ENCODE results near the gene ZNF428. TPM values are rescaled to one million over a fixed set of nuclear protein-coding genes. Genes with fewer than 3 reads are reported as not detected.
A peak's percentile ranks its signal among the peaks of the same experiment; 100 is the strongest.

Gene ZNF428
- total and polyA plus RNA-seq, 4 donors = 27.9 to 95.3 (median 46.2) TPM

DNA sequence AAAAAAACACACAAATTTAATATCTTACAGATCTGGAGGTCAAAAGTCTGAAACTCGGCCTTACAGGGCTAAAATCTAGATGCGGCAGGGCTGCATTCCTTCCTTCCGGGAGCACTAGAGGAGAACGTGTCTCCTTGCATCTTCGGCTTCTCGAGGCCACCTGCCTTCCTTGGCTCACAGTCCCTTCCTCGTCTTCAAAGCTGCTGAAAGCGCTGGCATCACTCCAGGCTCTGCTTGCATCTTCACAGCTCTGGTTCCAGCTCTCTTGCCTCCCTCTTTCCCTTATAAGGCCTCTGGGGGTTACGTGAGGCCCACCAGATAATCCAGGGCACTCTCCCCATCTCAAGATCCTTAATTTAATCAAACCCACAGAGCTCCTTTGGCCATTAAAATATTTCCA lies 54.6 kb downstream of the ZNF428 start:
- TF ChIP-seq, protein P1, sequence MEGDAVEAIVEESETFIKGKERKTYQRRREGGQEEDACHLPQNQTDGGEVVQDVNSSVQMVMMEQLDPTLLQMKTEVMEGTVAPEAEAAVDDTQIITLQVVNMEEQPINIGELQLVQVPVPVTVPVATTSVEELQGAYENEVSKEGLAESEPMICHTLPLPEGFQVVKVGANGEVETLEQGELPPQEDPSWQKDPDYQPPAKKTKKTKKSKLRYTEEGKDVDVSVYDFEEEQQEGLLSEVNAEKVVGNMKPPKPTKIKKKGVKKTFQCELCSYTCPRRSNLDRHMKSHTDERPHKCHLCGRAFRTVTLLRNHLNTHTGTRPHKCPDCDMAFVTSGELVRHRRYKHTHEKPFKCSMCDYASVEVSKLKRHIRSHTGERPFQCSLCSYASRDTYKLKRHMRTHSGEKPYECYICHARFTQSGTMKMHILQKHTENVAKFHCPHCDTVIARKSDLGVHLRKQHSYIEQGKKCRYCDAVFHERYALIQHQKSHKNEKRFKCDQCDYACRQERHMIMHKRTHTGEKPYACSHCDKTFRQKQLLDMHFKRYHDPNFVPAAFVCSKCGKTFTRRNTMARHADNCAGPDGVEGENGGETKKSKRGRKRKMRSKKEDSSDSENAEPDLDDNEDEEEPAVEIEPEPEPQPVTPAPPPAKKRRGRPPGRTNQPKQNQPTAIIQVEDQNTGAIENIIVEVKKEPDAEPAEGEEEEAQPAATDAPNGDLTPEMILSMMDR (IDR thresholded peaks at IDR 0.05; ENCODE audit: control extremely low read depth, extremely low read depth) = no peak
- Histone ChIP-seq H3K4me3 (no peak overlapping the region), H3K9ac (ENCODE audit: insufficient read depth in 1 of 2, low read length in 2 of 2) (no peak overlapping the region), H3K36me3 (ENCODE audit: control insufficient read depth in 4 of 4, insufficient read depth in 4 of 4, low read length in 4 of 4) (peaks cover 0 to 20% (median 10%) of the 10 kb centered on the region in 4 donors), H3K27ac (ENCODE audit: low read depth in 1 of 2, low read length in 1 of 2) (no peak overlapping the region), H3K4me1 (ENCODE audit: control insufficient read depth in 5 of 5, insufficient read depth in 5 of 5, low read length in 5 of 5) (peaks cover 0 to 13% (median 0%) of the 10 kb centered on the region in 5 donors), H3K27me3 (ENCODE audit: control insufficient read depth in 3 of 3, insufficient read depth in 3 of 3, low read length in 2 of 3) (no peaks in the 10 kb centered on the region), H3K9me3 (ENCODE audit: control insufficient read depth in 4 of 4, insufficient read depth in 3 of 4, low read length in 3 of 4) (no peaks in the 10 kb centered on the region)
- no peak for DNase-seq
- 54 to 73% methylated on average over 9 of the region's 9 CpGs for WGBS, 2 donors
- no peak for ATAC-seq (ENCODE audit: insufficient read depth, low FRiP score)

DNA sequence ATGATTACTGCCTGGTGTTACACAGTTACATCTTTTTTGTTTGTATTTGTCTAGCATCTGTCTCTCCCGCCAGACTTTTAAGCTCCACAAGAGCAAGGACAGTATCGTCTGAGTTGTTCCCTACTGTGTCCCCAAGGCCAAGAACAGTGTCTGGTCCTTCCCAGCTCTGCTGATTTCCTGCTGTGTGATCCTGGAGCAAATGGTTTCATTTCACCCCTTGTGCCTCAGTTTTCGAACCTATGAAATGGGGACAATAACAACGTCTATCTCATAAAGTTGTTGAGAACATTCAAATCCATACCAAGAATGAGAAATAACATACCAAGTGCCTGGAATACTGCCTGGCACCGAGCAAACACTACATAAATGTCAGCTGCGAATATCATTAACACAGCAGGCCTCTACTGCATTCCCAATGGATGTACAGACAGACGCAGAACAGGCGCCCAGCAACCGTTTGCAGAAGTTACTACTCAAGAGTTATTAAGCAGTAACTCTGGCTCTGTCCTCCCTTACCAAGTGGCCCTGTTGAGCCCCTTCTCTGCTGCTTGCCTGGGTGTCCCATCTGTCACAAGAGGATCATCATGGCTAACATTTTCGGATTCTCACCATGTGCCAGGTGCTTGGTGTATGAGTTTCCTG lies 55.5 kb downstream of the ZNF428 start:
- no peaks in the 10 kb centered on the region for H3K9me3 ChIP-seq (ENCODE audit: control insufficient read depth in 4 of 4, insufficient read depth in 3 of 4, low read length in 3 of 4)
- H3K27ac ChIP-seq (ENCODE audit: low read depth in 1 of 2, low read length in 1 of 2) = peak overlapping the region in 1 of 2 donors; percentile 60
- H3K27me3 ChIP-seq (ENCODE audit: control insufficient read depth in 3 of 3, insufficient read depth in 3 of 3, low read length in 2 of 3) = no peaks in the 10 kb centered on the region
- no peak overlapping the region for H3K9ac ChIP-seq (ENCODE audit: insufficient read depth in 1 of 2, low read length in 2 of 2)
- H3K4me3 ChIP-seq = no peak overlapping the region
- 87 to 93% methylated on average over 10 of the region's 10 CpGs for WGBS, 2 donors
- DNase-seq (no peak), ATAC-seq (ENCODE audit: insufficient read depth, low FRiP score) (no peak)
- peaks cover 0 to 20% (median 10%) of the 10 kb centered on the region in 4 donors for H3K36me3 ChIP-seq (ENCODE audit: control insufficient read depth in 4 of 4, insufficient read depth in 4 of 4, low read length in 4 of 4)
- TF ChIP-seq, protein P1 (IDR thresholded peaks at IDR 0.05; ENCODE audit: control extremely low read depth, extremely low read depth) = no peak
- peaks cover 0 to 13% (median 0%) of the 10 kb centered on the region in 5 donors for H3K4me1 ChIP-seq (ENCODE audit: control insufficient read depth in 5 of 5, insufficient read depth in 5 of 5, low read length in 5 of 5)

DNA sequence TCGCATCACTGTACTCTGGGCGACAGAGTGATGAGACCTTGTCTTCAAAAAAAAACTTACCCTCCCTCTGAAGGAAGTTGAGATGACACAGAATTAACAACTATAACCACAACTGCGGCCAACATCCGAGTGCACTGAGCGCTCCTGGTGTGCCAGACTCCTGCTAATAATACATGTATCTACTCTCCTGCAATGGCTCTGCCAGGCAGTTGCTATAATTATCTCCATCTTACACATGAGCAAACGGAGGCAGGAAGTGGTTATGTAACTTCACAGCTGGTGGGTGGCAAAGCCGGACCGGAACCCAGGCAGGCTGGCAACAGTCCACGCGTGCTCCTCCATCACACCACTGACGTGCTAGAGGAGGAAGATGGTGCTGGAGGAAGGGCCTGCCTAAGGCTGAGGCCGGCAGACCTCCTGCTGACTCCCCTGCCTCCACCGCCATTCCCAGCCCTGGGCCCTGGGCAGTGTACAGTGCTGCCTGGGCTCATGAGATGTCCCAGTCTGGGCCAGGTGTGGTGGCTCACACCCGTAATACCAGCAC lies 56.7 kb downstream of the ZNF428 start:
- ATAC-seq (ENCODE audit: insufficient read depth, low FRiP score) = peak; percentile 55

More for the DNA sequence above, 56.7 kb downstream of the ZNF428 start:
- Histone ChIP-seq H3K4me1 (ENCODE audit: control insufficient read depth in 5 of 5, insufficient read depth in 5 of 5, low read length in 5 of 5) (peaks cover 0 to 13% (median 0%) of the 10 kb centered on the region in 5 donors), H3K9me3 (ENCODE audit: control insufficient read depth in 4 of 4, insufficient read depth in 3 of 4, low read length in 3 of 4) (no peaks in the 10 kb centered on the region), H3K9ac (ENCODE audit: insufficient read depth in 1 of 2, low read length in 2 of 2) (no peak overlapping the region), H3K36me3 (ENCODE audit: control insufficient read depth in 4 of 4, insufficient read depth in 4 of 4, low read length in 4 of 4) (peaks cover 0 to 24% (median 11%) of the 10 kb centered on the region in 4 donors), H3K27me3 (ENCODE audit: control insufficient read depth in 3 of 3, insufficient read depth in 3 of 3, low read length in 2 of 3) (no peaks in the 10 kb centered on the region), H3K4me3 (no peak overlapping the region), H3K27ac (ENCODE audit: low read depth in 1 of 2, low read length in 1 of 2) (peak overlapping the region; percentile 42 to 60)
- peak; percentile 36 to 63 (median 43) for DNase-seq
- TF ChIP-seq, protein P1 (IDR thresholded peaks at IDR 0.05; ENCODE audit: control extremely low read depth, extremely low read depth) = no peak
- 19 to 30% methylated on average over 14 of the region's 14 CpGs for WGBS, 2 donors

Data from lung (tissue), 12 donors.